NCI-H446 (cell line): ENCODE data around the gene TFPI2.
A peak's percentile ranks its signal among the peaks of the same experiment; 100 is the strongest.
"Not testable (repeated sequence)": the region's sequence is repeated elsewhere in the genome, so short reads cannot be mapped to it uniquely, and the experiment has no call there.

Source experiments
- DNase-seq, 2 experiments: peaks; one replicate each; lab custom pipeline; 2025; lab: John Stamatoyannopoulos, UW

Gene TFPI2

GRCh38 chr7:93890464-93891068 is at the start of gene TFPI2:
TSS of gene TFPI2 (minus strand) at chr7:93890753. CDS start at chr7:93890678, 75 bp downstream.
- no peak for DNase-seq

GRCh38 chr7:93938293-93938692 is 47.7 kb upstream of the TFPI2 start:
- DNase-seq: no peak

GRCh38 chr7:93937818-93938217 is 47.3 kb upstream of the TFPI2 start:
- no peak for DNase-seq

GRCh38 chr7:93935102-93935501 is 44.5 kb upstream of the TFPI2 start:
- peak in 1 of 2 experiments; percentile 18 for DNase-seq

- DNase-seq: no peak
Measured at GRCh38 chr7:93933156-93933555, 42.6 kb upstream of the TFPI2 start.

GRCh38 chr7:93931655-93932054 is 41.1 kb upstream of the TFPI2 start:
- DNase-seq: no peak

- no peak for DNase-seq
Measured at GRCh38 chr7:93927585-93927984, 37.0 kb upstream of the TFPI2 start.

GRCh38 chr7:93926800-93927199 is 36.2 kb upstream of the TFPI2 start:
- DNase-seq: no peak

GRCh38 chr7:93923942-93924341 is 33.4 kb upstream of the TFPI2 start:
- DNase-seq: no peak

GRCh38 chr7:93923296-93923695 is 32.7 kb upstream of the TFPI2 start:
- DNase-seq: no peak

GRCh38 chr7:93921607-93922566 is 31.3 kb upstream of the TFPI2 start, which contains the start of gene GNG11:
TSS of gene GNG11 (plus strand) at chr7:93921735. CDS start at chr7:93922138, 403 bp downstream.
- peak in 1 of 2 experiments; percentile 43 for DNase-seq

GRCh38 chr7:93921186-93921585 is 30.6 kb upstream of the TFPI2 start:
- no peak for DNase-seq

- no peak for DNase-seq
Measured at GRCh38 chr7:93920496-93921182, 30.1 kb upstream of the TFPI2 start.

- DNase-seq: not testable (repeated sequence)
Measured at GRCh38 chr7:93916315-93916714, 25.8 kb upstream of the TFPI2 start.

GRCh38 chr7:93915888-93916287 is 25.3 kb upstream of the TFPI2 start:
- not testable (repeated sequence) for DNase-seq

GRCh38 chr7:93915206-93915842 is 24.8 kb upstream of the TFPI2 start:
- DNase-seq: not testable (repeated sequence)

- no peak for DNase-seq
Measured at GRCh38 chr7:93914581-93915066, 24.1 kb upstream of the TFPI2 start.

- DNase-seq: no peak
Measured at GRCh38 chr7:93913197-93913596, 22.6 kb upstream of the TFPI2 start.

GRCh38 chr7:93911661-93912060 is 21.1 kb upstream of the TFPI2 start:
- DNase-seq: not testable (repeated sequence)

GRCh38 chr7:93911242-93911641 is 20.7 kb upstream of the TFPI2 start:
- DNase-seq: not testable (repeated sequence)

GRCh38 chr7:93910076-93910994 is 19.8 kb upstream of the TFPI2 start:
- DNase-seq: no peak
